Forelimb muscle (tissue), 1 donor: ENCODE results near the gene PCYOX1L. TPM values are rescaled to one million over a fixed set of nuclear protein-coding genes. Genes with fewer than 3 reads are reported as not detected.

Experiments
- DNase-seq: peaks from one replicate; pipeline ENCODE4 v3.0.0-alpha.2; 2013; ENCODE audit warnings: low read depth
- polyA plus RNA-seq: library from polyadenylated mRNA; unstranded; fragments of 120-200 nt; gene quantifications from one replicate; pipeline ENCODE4 v1.2.1, GENCODE V29; 2013; ENCODE audit not compliant: insufficient read length

Gene PCYOX1L
- 9.1 TPM for polyA plus RNA-seq

DNA sequence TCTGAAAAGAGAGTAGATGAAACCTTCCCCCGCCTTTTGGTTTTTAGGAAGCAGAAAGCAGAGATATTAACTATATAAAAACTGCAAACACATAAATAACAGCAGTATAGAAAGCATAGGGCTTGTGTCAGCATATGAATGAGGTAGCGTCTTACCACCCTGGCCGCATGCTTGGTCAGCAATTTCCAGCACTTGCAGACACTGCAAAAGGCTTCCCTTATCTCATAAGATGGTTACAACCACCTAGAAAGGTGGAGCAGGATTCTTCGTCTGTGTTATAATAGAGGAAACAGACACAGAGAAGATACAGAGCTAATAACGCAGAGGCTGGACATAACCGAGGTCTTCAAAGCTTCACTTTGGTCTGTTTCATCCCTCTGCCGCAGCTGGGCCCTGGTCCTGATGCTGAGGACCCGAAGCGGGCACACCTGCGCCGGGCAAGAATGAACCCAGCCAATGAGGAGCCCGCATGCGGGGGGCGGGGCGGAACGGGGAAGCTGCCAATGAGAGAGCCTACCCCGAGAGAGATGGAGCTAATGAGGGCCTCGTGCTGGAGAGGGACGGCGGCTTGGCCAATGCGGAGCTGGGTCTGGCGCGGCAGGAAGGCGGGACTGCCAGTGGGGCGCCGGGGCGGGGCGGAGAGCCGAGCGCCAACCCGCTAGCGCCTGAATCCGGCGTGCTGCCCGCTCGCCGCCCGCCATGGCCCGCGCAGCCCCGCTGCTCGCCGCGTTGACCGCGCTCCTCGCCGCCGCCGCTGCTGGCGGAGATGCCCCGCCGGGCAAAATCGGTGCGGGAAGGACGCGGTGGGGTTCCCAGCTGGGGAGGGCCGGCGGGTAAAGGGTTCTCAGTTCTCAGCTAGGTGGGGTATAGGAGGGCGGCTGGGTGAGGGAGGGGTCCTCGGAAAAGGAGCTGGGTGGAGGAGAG lies at the start of gene PCYOX1L:
Gene PCYOX1L, plus strand, starts transcription at position 677 of the 924 bp plus-strand sequence. Its CDS starts 23 bp downstream, at position 700.
- DNase-seq: peak; percentile 65

DNA sequence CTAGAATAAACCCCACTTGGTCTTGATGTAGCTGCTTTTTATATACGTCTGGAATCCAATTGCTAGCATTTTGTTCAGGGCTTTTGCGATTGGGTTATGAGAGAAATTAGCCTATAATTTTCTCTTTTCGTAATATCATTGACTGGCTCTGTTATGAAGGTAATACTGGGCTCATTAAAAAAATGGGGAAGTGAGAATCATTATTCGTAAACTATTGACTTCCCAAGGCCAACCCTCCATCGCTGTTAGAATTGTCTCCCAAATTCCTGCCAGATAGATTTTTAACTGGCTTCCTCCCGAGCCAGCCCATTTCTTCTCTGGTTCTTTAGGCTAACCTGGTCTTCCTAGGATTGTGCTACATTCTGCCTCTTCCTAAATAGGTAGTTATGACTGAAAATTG lies 48.5 kb upstream of the PCYOX1L start:
- no peak for DNase-seq

- DNase-seq: no peak
Observed at GRCh38 chr5:149310488-149310887, 47.4 kb upstream of the PCYOX1L start.

GRCh38 chr5:149310947-149311658 lies 46.7 kb upstream of the PCYOX1L start:
- no peak for DNase-seq

DNA sequence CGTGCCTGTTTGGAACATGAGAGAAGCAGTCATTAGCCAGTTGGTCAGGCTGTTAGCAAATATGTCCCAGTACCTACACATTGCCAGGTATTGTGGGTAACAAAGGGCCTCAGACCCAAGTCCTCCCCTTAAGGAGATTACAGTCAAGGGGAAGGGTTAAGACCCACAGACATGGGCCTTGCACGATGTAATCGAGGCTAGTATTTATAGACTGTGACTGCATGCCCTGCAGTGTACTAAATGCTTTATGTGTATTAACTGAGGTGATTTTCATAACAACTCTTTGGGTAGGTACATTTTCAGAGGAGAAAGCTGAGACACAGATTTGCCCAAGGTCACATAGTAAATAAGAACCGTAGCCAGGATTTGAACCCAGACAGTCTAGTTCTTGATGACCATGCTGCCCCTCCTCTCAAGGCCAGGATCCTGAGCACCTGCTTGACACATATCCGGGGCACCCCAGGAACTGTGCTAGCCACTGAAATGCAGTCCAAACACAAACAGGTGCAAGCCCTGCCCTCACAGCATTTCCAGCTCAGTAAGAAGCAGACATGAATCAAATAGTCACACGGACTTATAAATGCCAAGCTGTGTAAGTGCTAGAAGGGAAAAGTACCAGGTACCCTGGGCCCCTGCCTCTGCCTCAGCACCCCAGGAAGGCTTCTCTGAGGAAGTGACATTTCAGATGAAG lies 44.5 kb upstream of the PCYOX1L start:
- DNase-seq: no peak

DNA sequence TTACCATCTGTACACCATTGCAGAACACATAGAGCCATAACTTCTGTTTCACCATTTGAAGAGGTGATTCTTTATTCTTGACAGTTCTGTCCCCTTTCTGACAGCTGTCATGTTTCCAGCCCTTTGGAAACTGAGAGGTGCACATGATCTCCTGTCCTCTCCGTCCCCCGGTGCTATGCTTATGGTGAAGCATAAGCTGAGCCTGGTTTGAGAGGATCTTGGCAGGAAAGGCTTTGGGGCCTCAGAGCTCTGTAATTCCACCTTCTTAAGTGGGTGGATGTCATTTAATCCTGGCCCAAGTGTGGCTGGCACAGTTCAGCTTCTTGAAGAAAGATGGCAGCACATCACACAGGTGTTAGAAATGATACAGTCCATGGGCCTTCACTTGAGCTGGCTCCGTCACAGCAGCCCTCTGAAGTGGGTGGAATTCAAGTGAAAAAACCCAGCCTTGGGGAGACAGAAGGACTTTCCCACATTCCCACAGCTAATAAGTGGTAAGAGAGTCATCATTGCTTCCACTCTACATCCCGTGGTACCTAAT lies 43.2 kb upstream of the PCYOX1L start:
- DNase-seq: no peak

GRCh38 chr5:149315753-149316152 lies 42.1 kb upstream of the PCYOX1L start:
- DNase-seq: no peak

GRCh38 chr5:149317281-149318048 lies 40.4 kb upstream of the PCYOX1L start:
- DNase-seq: peak; percentile 32

DNA sequence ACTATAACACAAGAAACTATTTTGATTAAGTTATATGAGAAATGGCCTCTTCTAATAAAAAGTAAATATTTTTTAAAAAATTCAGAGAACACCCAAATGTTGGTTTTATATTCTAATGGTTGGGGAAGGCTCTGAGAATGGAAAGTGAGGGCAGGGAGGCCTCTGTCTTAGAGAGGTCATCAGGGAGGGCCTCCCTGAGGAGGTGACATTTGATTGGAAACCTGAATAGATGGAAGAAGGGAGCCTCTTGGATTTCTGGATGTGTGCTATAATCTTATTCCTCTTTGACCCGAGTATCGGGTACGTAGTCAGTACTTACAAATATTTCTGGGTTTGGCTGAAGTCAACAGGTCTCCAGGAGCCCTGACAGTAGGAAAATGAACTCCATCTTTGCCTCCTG lies 38.7 kb upstream of the PCYOX1L start:
- DNase-seq: no peak

- DNase-seq: peak; percentile 43
Observed at GRCh38 chr5:149320791-149321330, 37.0 kb upstream of the PCYOX1L start.

GRCh38 chr5:149322518-149322917 lies 35.3 kb upstream of the PCYOX1L start:
- DNase-seq: no peak

DNA sequence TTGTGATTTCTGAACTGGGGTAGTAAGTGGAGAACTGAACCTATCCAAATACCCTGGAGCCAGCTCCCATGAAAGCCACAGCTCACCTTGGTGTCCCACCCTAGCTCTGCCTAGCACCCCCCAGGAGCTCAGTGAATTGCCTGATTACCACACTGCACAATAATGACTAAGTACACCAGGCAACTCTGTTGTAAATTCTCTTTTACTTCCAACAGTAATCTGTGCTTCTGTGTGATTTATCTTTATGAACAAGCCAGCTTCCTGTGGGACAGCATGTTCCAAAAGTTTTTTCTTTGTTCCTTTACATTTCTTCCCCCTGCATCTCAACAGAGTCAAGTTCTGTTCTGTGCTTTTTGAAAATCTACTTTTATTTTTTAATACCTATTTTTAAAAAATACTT lies 34.6 kb upstream of the PCYOX1L start:
- DNase-seq: no peak

DNA sequence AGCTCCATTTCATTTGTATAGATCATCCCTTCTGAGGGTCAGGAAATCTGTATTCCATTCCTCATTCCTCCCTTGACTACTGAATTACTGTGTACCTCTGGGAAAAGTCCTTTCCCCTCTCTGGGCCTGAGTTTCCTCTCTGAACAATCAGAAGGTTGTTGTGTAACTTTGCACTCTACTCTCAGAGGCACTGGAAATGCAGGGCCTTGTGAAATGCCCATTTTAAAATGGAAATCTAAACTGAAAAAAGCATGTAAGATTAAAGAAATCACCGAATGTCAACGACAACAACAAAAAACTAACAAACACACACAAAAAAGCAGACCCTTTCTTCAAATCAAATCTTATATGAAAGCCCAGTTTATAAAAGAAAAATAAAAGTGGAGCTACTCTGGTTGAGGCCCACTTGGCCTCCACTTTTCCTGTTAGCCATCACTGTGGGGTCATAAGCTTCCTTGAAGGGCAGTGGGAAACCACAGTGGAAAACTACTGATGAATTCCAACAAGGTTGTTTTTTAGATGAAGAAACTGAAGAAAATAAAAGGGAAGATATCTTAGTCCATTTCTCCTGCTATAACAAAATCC lies 34.1 kb upstream of the PCYOX1L start:
- DNase-seq: no peak

GRCh38 chr5:149324641-149325040 lies 33.2 kb upstream of the PCYOX1L start:
- no peak for DNase-seq

- no peak for DNase-seq
Observed at GRCh38 chr5:149325166-149325735, 32.6 kb upstream of the PCYOX1L start.

- no peak for DNase-seq
Observed at GRCh38 chr5:149325894-149326293, 32.0 kb upstream of the PCYOX1L start.

DNA sequence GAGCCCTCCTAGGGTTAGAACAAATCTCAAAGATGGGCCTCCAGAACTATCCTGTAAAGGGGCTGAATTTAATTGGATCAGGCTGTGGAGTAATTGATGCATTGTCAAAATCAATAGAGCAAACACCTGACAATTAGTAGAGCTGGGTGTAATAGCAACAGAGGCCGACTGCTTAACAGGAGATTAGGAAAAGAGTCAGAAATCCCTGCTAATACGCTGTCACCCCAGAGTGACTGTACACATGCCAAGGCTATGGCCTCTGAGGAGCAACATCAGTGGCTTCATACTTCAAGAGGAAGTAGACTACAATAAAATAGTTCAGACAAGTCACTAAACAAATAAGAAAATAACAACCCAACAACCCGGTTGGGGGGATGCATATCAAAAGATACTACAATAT lies 31.2 kb upstream of the PCYOX1L start:
- DNase-seq: no peak

- no peak for DNase-seq
Observed at GRCh38 chr5:149328177-149328576, 29.7 kb upstream of the PCYOX1L start.

GRCh38 chr5:149333711-149334443 lies 24.0 kb upstream of the PCYOX1L start:
- no peak for DNase-seq
